H9 (cell line): Measurements from ENCODE around the gene TOGARAM2. TPM values are rescaled to one million over a fixed set of nuclear protein-coding genes. Genes with fewer than 3 reads are reported as not detected.

ENCODE experiments used
- DNase-seq: peaks from one replicate; pipeline ENCODE4 v3.0.0-alpha.2; 2017
- H2AFZ ChIP-seq: one replicate; pipeline ENCODE4 v1.6.1; 2013; ENCODE audit warnings: mild to moderate bottlenecking, low read length, control low read depth, moderate library complexity
- H2AK5ac ChIP-seq: 2 replicates; pipeline ENCODE4 v1.6.1; 2013; ENCODE audit warnings: low read length, control low read depth, mixed read lengths; ENCODE audit not compliant: insufficient read length
- H2BK120ac ChIP-seq: one replicate; pipeline ENCODE4 v1.6.1; 2013; ENCODE audit warnings: low read depth, mild to moderate bottlenecking, low read length, control low read depth, inconsistent platforms; ENCODE audit not compliant: poor library complexity, severe bottlenecking
- H2BK12ac ChIP-seq: 2 replicates; pipeline ENCODE4 v1.6.1; 2013; ENCODE audit warnings: low read length, control low read depth, mixed read lengths, low read depth; ENCODE audit not compliant: insufficient read length
- H2BK15ac ChIP-seq: 2 replicates; pipeline ENCODE4 v1.6.1; 2013; ENCODE audit warnings: low read depth, low read length, control low read depth
- H2BK20ac ChIP-seq: one replicate; pipeline ENCODE4 v1.6.1; 2013; ENCODE audit warnings: low read depth, mild to moderate bottlenecking, low read length, control low read depth, inconsistent platforms; ENCODE audit not compliant: poor library complexity, severe bottlenecking
- H2BK5ac ChIP-seq: 2 replicates; pipeline ENCODE4 v1.6.1; 2013; ENCODE audit warnings: low read length, control low read depth, mixed read lengths; ENCODE audit not compliant: insufficient read length
- H3K14ac ChIP-seq: 2 replicates; pipeline ENCODE4 v1.6.1; 2013; ENCODE audit warnings: low read length, control low read depth; ENCODE audit not compliant: insufficient read depth
- H3K18ac ChIP-seq: 2 replicates; pipeline ENCODE4 v1.6.1; 2013; ENCODE audit warnings: low read depth, mild to moderate bottlenecking, mixed read lengths, low read length, control low read depth; ENCODE audit not compliant: insufficient read length
- H3K23ac ChIP-seq: 2 replicates; pipeline ENCODE4 v1.6.1; 2013; ENCODE audit warnings: low read length, control low read depth, mixed read lengths, low read depth; ENCODE audit not compliant: insufficient read length
- H3K23me2 ChIP-seq: 2 replicates; pipeline ENCODE4 v1.6.1; 2013; ENCODE audit warnings: low read depth, mild to moderate bottlenecking, mixed read lengths, low read length, control low read depth; ENCODE audit not compliant: insufficient read length, poor library complexity, severe bottlenecking
- H3K27ac ChIP-seq: 2 replicates; pipeline ENCODE4 v1.5.1; 2013; ENCODE audit warnings: low read length, control low read depth, mixed read lengths, low read depth; ENCODE audit not compliant: insufficient read length
- H3K27me3 ChIP-seq: 2 replicates; pipeline ENCODE4 v1.6.1; 2013; ENCODE audit warnings: low read length, control low read depth, inconsistent platforms; ENCODE audit not compliant: insufficient read depth
- H3K4ac ChIP-seq: 2 replicates; pipeline ENCODE4 v1.6.1; 2013; ENCODE audit warnings: low read depth, mild to moderate bottlenecking, control low read depth, inconsistent platforms, low read length, moderate library complexity
- H3K4me1 ChIP-seq: 2 replicates; pipeline ENCODE4 v1.6.1; 2013; ENCODE audit warnings: low read length, control low read depth, inconsistent platforms; ENCODE audit not compliant: insufficient read depth
- H3K4me2 ChIP-seq: 2 replicates; pipeline ENCODE4 v1.6.1; 2013; ENCODE audit warnings: low read length, control low read depth, mixed read lengths; ENCODE audit not compliant: insufficient read length, insufficient read depth
- H3K56ac ChIP-seq: 2 replicates; pipeline ENCODE4 v1.6.1; 2013; ENCODE audit warnings: low read depth, mild to moderate bottlenecking, mixed read lengths, low read length, control low read depth; ENCODE audit not compliant: insufficient read length
- H3K79me1 ChIP-seq: 2 replicates; pipeline ENCODE4 v1.6.1; 2013; ENCODE audit warnings: low read depth, mild to moderate bottlenecking, moderate library complexity, low read length, control low read depth, inconsistent platforms; ENCODE audit not compliant: insufficient read depth, poor library complexity, severe bottlenecking
- H3K79me2 ChIP-seq: 2 replicates; pipeline ENCODE4 v1.6.1; 2013; ENCODE audit warnings: low read length, control low read depth, inconsistent platforms; ENCODE audit not compliant: insufficient read depth
- H3K9ac ChIP-seq: 2 replicates; pipeline ENCODE4 v1.6.1; 2013; ENCODE audit warnings: low read length, control low read depth, mixed read lengths; ENCODE audit not compliant: insufficient read length; ENCODE audit errors: extremely low read depth
- H3K9me3 ChIP-seq: one replicate; pipeline ENCODE4 v1.6.1; 2013; ENCODE audit warnings: low read depth, low read length, inconsistent platforms; ENCODE audit not compliant: control insufficient read depth
- H3T11ph ChIP-seq: one replicate; pipeline ENCODE4 v1.6.1; 2013; ENCODE audit warnings: mild to moderate bottlenecking, low read length, control low read depth, inconsistent platforms
- H4K20me1 ChIP-seq: one replicate; pipeline ENCODE4 v1.6.1; 2013; ENCODE audit not compliant: control insufficient read depth, insufficient read length, insufficient read depth
- H4K5ac ChIP-seq: 2 replicates; pipeline ENCODE4 v1.6.1; 2013; ENCODE audit warnings: low read depth, mild to moderate bottlenecking, mixed read lengths, low read length, control low read depth; ENCODE audit not compliant: insufficient read length
- H4K8ac ChIP-seq: replicated peaks from 2 replicates; pipeline ENCODE4 v1.6.1; 2013; ENCODE audit warnings: low read length, control low read depth, mixed read lengths, low read depth; ENCODE audit not compliant: insufficient read length
- H4K91ac ChIP-seq: 2 replicates; pipeline ENCODE4 v1.6.1; 2013; ENCODE audit warnings: low read depth, mild to moderate bottlenecking, moderate library complexity, mixed read lengths, low read length, control low read depth; ENCODE audit not compliant: insufficient read length
- H3K27ac Mint-ChIP-seq, 3 experiments: 2 replicates in 2 of 3; 3 replicates in 1 of 3; pipeline ENCODE4 v1.8.0; 2020 to 2021; ENCODE audit warnings: mixed read lengths in 3 of 3, mild to moderate bottlenecking in 1 of 3, moderate library complexity in 1 of 3
- H3K27me3 Mint-ChIP-seq: 2 replicates; pipeline ENCODE4 v1.8.0; 2021; ENCODE audit warnings: low read depth, mild to moderate bottlenecking, moderate library complexity, mixed read lengths
- H3K36me3 Mint-ChIP-seq, 3 experiments: 2 replicates in 2 of 3; 3 replicates in 1 of 3; pipeline ENCODE4 v1.8.0; 2020 to 2021; ENCODE audit warnings: low read depth in 3 of 3, mixed read lengths in 3 of 3; ENCODE audit not compliant: insufficient read depth in 1 of 3
- H3K4me1 Mint-ChIP-seq, 2 experiments: 2 replicates each; pipeline ENCODE4 v1.8.0; 2020; ENCODE audit warnings: mixed read lengths in 2 of 2
- H3K4me3 Mint-ChIP-seq, 2 experiments: 2 replicates in 1 of 2; 3 replicates in 1 of 2; pipeline ENCODE4 v1.8.0; 2020 to 2021; ENCODE audit warnings: mild to moderate bottlenecking in 2 of 2, mixed read lengths in 2 of 2, moderate library complexity in 1 of 2
- H3K9me3 Mint-ChIP-seq, 2 experiments: 2 replicates in 1 of 2; 3 replicates in 1 of 2; pipeline ENCODE4 v1.8.0; 2020; ENCODE audit warnings: mild to moderate bottlenecking in 2 of 2, mixed read lengths in 2 of 2, moderate library complexity in 1 of 2
- WGBS: extraction: QIAGEN DNeasy Blood & Tissue Kit; methylation state at CpG from one replicate; pipeline ENCODE4 v1.1.7; 2013; ENCODE audit warnings: missing lambda C conversion rate, low lambda C conversion rate, mixed read lengths; ENCODE audit not compliant: insufficient read length; ENCODE audit errors: extremely low coverage; 5-methylcytosine and 5-hydroxymethylcytosine counted together
- total RNA-seq: library from RNA; stranded (reverse); gene quantifications from 2 replicates; pipeline ENCODE4 v1.2.1, GENCODE V29; 2021
- TF ChIP-seq, protein P1 (sequence below): fragments of 200-600 bp; sonication (generic); conservative IDR thresholded peaks from 3 replicates; pipeline ENCODE4 v1.8.0; 2021; ENCODE audit warnings: antibody characterized with exemption, mild to moderate bottlenecking

TOGARAM2 gene
- total RNA-seq, 1 experiment from 2014 or later, result 0.83 TPM

GRCh38 chr2:29065068-29065811 is 84.1 kb downstream of the TOGARAM2 start:
- Histone ChIP-seq H3K14ac (no peak overlapping the region), H2BK5ac (no peak overlapping the region), H4K8ac (no peak overlapping the region), H2AK5ac (no peak overlapping the region), H2BK20ac (no peak overlapping the region), H3K27ac (no peak overlapping the region), H3K4me2 (no peak overlapping the region), H4K20me1 (no peaks in the 10 kb centered on the region), H4K5ac (no peak overlapping the region), H3K4ac (no peak overlapping the region), H3K79me2 (no peaks in the 10 kb centered on the region), H3K27me3 (no peaks in the 10 kb centered on the region), H3T11ph (no peak overlapping the region), H2BK12ac (no peak overlapping the region), H3K79me1 (no peaks in the 10 kb centered on the region), H4K91ac (no peak overlapping the region), H3K9ac (no peak overlapping the region), H3K9me3 (no peaks in the 10 kb centered on the region), H3K4me1 (no peaks in the 10 kb centered on the region), H3K18ac (no peak overlapping the region), H3K23ac (no peak overlapping the region), H3K23me2 (no peaks in the 10 kb centered on the region), H3K56ac (no peak overlapping the region), H2AFZ (no peak overlapping the region), H2BK15ac (no peak overlapping the region), H2BK120ac (no peak overlapping the region)
- WGBS, result no CpG with 5 or more reads among the region's 10 CpGs
- TF ChIP-seq, protein P1, sequence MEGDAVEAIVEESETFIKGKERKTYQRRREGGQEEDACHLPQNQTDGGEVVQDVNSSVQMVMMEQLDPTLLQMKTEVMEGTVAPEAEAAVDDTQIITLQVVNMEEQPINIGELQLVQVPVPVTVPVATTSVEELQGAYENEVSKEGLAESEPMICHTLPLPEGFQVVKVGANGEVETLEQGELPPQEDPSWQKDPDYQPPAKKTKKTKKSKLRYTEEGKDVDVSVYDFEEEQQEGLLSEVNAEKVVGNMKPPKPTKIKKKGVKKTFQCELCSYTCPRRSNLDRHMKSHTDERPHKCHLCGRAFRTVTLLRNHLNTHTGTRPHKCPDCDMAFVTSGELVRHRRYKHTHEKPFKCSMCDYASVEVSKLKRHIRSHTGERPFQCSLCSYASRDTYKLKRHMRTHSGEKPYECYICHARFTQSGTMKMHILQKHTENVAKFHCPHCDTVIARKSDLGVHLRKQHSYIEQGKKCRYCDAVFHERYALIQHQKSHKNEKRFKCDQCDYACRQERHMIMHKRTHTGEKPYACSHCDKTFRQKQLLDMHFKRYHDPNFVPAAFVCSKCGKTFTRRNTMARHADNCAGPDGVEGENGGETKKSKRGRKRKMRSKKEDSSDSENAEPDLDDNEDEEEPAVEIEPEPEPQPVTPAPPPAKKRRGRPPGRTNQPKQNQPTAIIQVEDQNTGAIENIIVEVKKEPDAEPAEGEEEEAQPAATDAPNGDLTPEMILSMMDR, result no peak
- Mint-ChIP-seq H3K27me3 (no peaks in the 10 kb centered on the region; the same call in none of the 2 replicates), H3K36me3 (no peaks in the 10 kb centered on the region), H3K27ac (peak overlapping the region in 1 of 3 experiments; percentile 44; a peak in 1 of 7 replicates), H3K4me3 (no peak overlapping the region), H3K4me1 (peaks cover 16 to 22% of the 10 kb centered on the region in 2 experiments), H3K9me3 (no peaks in the 10 kb centered on the region)
- DNase-seq, result no peak
